Esophagus muscularis mucosa (tissue), 2 donors: ENCODE data around the gene SLIT1.

ENCODE experiments used
- EP300 ChIP-seq: sonication (generic); formaldehyde crosslinking; IDR thresholded peaks from one replicate; pipeline ENCODE4 v1.6.1; 2017; ENCODE audit warnings: antibody characterized with exemption
- POLR2A ChIP-seq: fragments of 450-650 bp; IDR thresholded peaks from one replicate; pipeline ENCODE4 v1.6.1; 2017; ENCODE audit warnings: antibody characterized with exemption, moderate library complexity, mild to moderate bottlenecking, low read depth

GRCh38 chr10:97165499-97165898 lies 20.3 kb downstream of the SLIT1 start:
- TF ChIP-seq POLR2A = no peak
- no peak for TF ChIP-seq EP300
